HL-60 (cell line): ENCODE measurements around the gene RAB28.

Experiments used
- CTCF ChIP-seq: IDR thresholded peaks from one replicate; pipeline ENCODE4 v1.5.1; 2011; ENCODE audit warnings: low read length, control low read depth, inconsistent platforms; ENCODE audit not compliant: insufficient read depth
- REST ChIP-seq: IDR thresholded peaks from 2 replicates; pipeline ENCODE4 v1.6.1; 2012; ENCODE audit warnings: low read depth; ENCODE audit not compliant: insufficient replicate concordance

- no peak for TF ChIP-seq REST
- no peak for TF ChIP-seq CTCF
Measured at GRCh38 chr4:13355111-13355880, 128.8 kb downstream of the RAB28 start.
